K562 (cell line): ENCODE measurements around the gene BBOX1. TPM values are rescaled to one million over a fixed set of nuclear protein-coding genes. Genes with fewer than 3 reads are reported as not detected.

ENCODE experiments used
- ATAC-seq: fragments of 200-7000 bp; cut with Tn5 transposase; 3 replicates; pipeline ENCODE4 v1.9.1; 2020; ENCODE audit warnings: moderate library complexity
- BruUV-seq: library from RNA; stranded (reverse); fragments of 400-500 nt; replicated peaks from 2 replicates; lab custom pipeline; 2021; lab: Mats Ljungman, UMichigan
- CTCF ChIA-PET: fragments of 300-600 bp; formaldehyde crosslinking; extraction: SDS; loops from one replicate; lab custom pipeline; 2021; ENCODE audit warnings: low intra/inter-chr PET ratio; lab: Yijun Ruan, JAX
- POLR2A ChIA-PET: fragments of 300-600, 350-650 bp; sonication (Branson Sonifier 250); formaldehyde crosslinking; extraction: SDS; loops from one replicate; lab custom pipeline; 2021; ENCODE audit warnings: antibody characterized with exemption, inconsistent platforms; lab: Yijun Ruan, JAX
- DNase-seq, 4 experiments: peaks; one replicate each; pipeline versions ENCODE4 v3.0.0 to v3.0.0-alpha.2; 2011 to 2018; ENCODE audit warnings: low spot score in 3 of 4, mixed read lengths in 3 of 4; ENCODE audit errors: extremely low read depth in 1 of 4
- FAIRE-seq: peaks from 2 replicates; lab custom pipeline; 2011; peaks lifted over from hg19 to GRCh38; lab: Jason Lieb, UNC
- H2AFZ ChIP-seq: 2 replicates; pipeline ENCODE4 v1.6.0; 2011; ENCODE audit warnings: low read depth, low read length, control low read depth, inconsistent platforms
- H3K27ac ChIP-seq: fragments of 200-600 bp; 3 replicates; pipeline ENCODE4 v1.8.0; 2011; ENCODE audit warnings: low read depth, mild to moderate bottlenecking, control low read depth, inconsistent platforms, low read length, moderate library complexity, mixed read lengths; ENCODE audit errors: extremely low read depth
- H3K27me3 ChIP-seq, 2 experiments: fragments of 300-600 bp in 1 of 2; 2 replicates in 1 of 2; 3 replicates in 1 of 2; pipeline versions ENCODE4 v1.6.0 to v1.8.0; 2011; ENCODE audit warnings: inconsistent platforms in 2 of 2, low read length in 2 of 2, mild to moderate bottlenecking in 1 of 2, mixed read lengths in 1 of 2, moderate library complexity in 1 of 2; ENCODE audit not compliant: control insufficient read depth in 2 of 2, insufficient read depth in 2 of 2
- H3K36me3 ChIP-seq: fragments of 300-600 bp; 3 replicates; pipeline ENCODE4 v1.8.0; 2011; ENCODE audit warnings: mild to moderate bottlenecking, low read length, inconsistent platforms; ENCODE audit not compliant: control insufficient read depth, insufficient read depth
- H3K4me1 ChIP-seq, 2 experiments: fragments of 200-600 bp in 1 of 2; replicated peaks in 1 of 2; 2 replicates in 1 of 2; 3 replicates in 1 of 2; pipeline versions ENCODE4 v1.5.1 to v1.8.0; 2011; ENCODE audit warnings: inconsistent platforms in 2 of 2, low read length in 2 of 2, mild to moderate bottlenecking in 1 of 2, mixed read lengths in 1 of 2, moderate library complexity in 1 of 2; ENCODE audit not compliant: control insufficient read depth in 2 of 2, insufficient read depth in 2 of 2
- H3K4me2 ChIP-seq: 2 replicates; pipeline ENCODE4 v1.6.1; 2011; ENCODE audit warnings: low read length, control low read depth, inconsistent platforms, mixed read lengths; ENCODE audit not compliant: insufficient read depth
- H3K4me3 ChIP-seq: fragments of 200-600 bp; sonication (generic), shearing (Covaris generic); 2 replicates; pipeline ENCODE4 v1.5.1; 2016; ENCODE audit warnings: control low read depth, inconsistent platforms
- H3K79me2 ChIP-seq: fragments of 200-600 bp; 3 replicates; pipeline ENCODE4 v1.8.0; 2011; ENCODE audit warnings: low read length, inconsistent platforms; ENCODE audit not compliant: control insufficient read depth, insufficient read depth
- H3K9ac ChIP-seq, 2 experiments: 2 replicates each; pipeline versions ENCODE4 v1.6.0 to v1.6.1; 2011; ENCODE audit warnings: low read depth in 2 of 2, low read length in 2 of 2, control low read depth in 1 of 2, inconsistent platforms in 1 of 2, mild to moderate bottlenecking in 1 of 2, mixed read lengths in 1 of 2; ENCODE audit not compliant: insufficient read depth in 1 of 2
- H3K9me1 ChIP-seq: one replicate; pipeline ENCODE4 v1.6.0; 2011; ENCODE audit warnings: inconsistent platforms, mild to moderate bottlenecking, low read length, moderate library complexity; ENCODE audit not compliant: control insufficient read depth, insufficient read depth
- H3K9me3 ChIP-seq: replicated peaks from 2 replicates; pipeline ENCODE4 v1.5.1; 2011; ENCODE audit warnings: low read depth, low read length, inconsistent platforms; ENCODE audit not compliant: control insufficient read depth, insufficient read depth
- H4K20me1 ChIP-seq: replicated peaks from 2 replicates; pipeline ENCODE4 v1.6.1; 2011; ENCODE audit warnings: low read length, inconsistent platforms, mixed read lengths; ENCODE audit not compliant: control insufficient read depth, insufficient read depth
- HNRNPLL ChIP-seq: fragments of 200-400 bp; formaldehyde crosslinking; IDR thresholded peaks from 2 replicates; pipeline ENCODE4 v1.6.1; 2017; ENCODE audit warnings: low read length, low read depth, mild to moderate bottlenecking; ENCODE audit not compliant: poor library complexity, severe bottlenecking
- PHB ChIP-seq: fragments of 250-450 bp; sonication (Bioruptor Pico); IDR thresholded peaks from 2 replicates; pipeline ENCODE4 v1.5.0; 2021
- RUNX1 ChIP-seq: sonication (generic); IDR thresholded peaks from 2 replicates; pipeline ENCODE4 v1.6.1; 2016; ENCODE audit warnings: antibody characterized with exemption, low read depth
- SIRT6 ChIP-seq: IDR thresholded peaks from one replicate; pipeline ENCODE4 v1.6.1; 2012; ENCODE audit warnings: low read depth, mild to moderate bottlenecking, control low read depth, inconsistent platforms, low read length, moderate library complexity
- WGBS: fragments of 100-300 bp; shearing (Covaris generic); methylation state at CpG from one replicate; pipeline ENCODE4 v1.1.6; 2016; ENCODE audit warnings: low coverage, mixed read lengths; ENCODE audit not compliant: insufficient coverage; ENCODE audit errors: missing lambda C conversion rate; 5-methylcytosine and 5-hydroxymethylcytosine counted together
- in situ Hi-C: fragments of 300-500 bp; cut with MboI; formaldehyde crosslinking; loops from 4 replicates; pipeline ENCODE4 v1.15.0; 2018; ENCODE audit warnings: inconsistent platforms, mixed read lengths
- intact Hi-C: fragments of 100-400 bp; cut with micrococcal nuclease; formaldehyde crosslinking; loops from 2 replicates; pipeline ENCODE4 v1.14.2; 2022
- polyA plus RNA-seq, 8 experiments: library from polyadenylated mRNA; depleted of rRNA in 4 of 8; stranded (reverse) in 5 of 8; unstranded in 3 of 8; fragments of >200 nt; fragmentation: Nextera tagmentation in 2 of 8; fragmentation: Illumina TruSeq in 1 of 8; extraction: Ambion mirVana in 2 of 8; extraction: Trizol in 1 of 8; gene quantifications; 2 replicates each; pipeline versions ENCODE4 v1.2.1 to v1.2.3, GENCODE V29; 2011 to 2014; ENCODE audit warnings: inconsistent platforms in 1 of 8, missing spikeins in 1 of 8
- total RNA-seq, 7 experiments: library from RNA; depleted of rRNA in 6 of 7; stranded (reverse); fragments of >200 nt in 6 of 7; fragmentation: Illumina TruSeq in 2 of 7; extraction: Trizol in 2 of 7; gene quantifications; 2 replicates each; pipeline versions ENCODE4 v1.2.1 to v1.2.3, GENCODE V29; 2011 to 2021; ENCODE audit warnings: low replicate concordance in 1 of 7
- TF ChIP-seq, protein P1 (sequence below): sonication (generic); formaldehyde crosslinking; IDR thresholded peaks from 2 replicates; pipeline ENCODE4 v1.8.1; 2023; ENCODE audit warnings: mild to moderate bottlenecking, missing genetic modification reagents

Gene BBOX1
- total and polyA plus RNA-seq, 9 of the 15 experiments (the other 6 are each of a cell fraction or from before 2014, with no cell fraction given) = not detected

DNA sequence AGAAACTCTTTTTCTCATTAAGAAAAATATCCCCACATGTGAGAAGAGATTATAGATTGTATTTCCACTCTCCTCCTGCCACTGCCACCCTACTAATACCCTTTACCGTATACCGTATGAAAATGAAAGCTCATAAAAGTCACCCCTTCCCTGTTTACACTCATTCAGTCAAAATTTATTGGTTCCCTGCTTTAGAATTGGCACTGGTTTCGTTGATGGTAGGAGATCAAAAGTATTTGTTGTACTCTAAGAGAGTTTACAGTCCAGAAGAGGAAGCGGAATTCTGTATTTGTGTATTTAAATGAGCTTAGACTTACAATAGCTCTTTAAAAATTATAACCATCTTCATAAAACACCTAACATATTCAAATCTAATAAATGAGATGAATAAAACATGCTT lies 68.2 kb downstream of the BBOX1 start (continued):
- TF ChIP-seq, protein P1, sequence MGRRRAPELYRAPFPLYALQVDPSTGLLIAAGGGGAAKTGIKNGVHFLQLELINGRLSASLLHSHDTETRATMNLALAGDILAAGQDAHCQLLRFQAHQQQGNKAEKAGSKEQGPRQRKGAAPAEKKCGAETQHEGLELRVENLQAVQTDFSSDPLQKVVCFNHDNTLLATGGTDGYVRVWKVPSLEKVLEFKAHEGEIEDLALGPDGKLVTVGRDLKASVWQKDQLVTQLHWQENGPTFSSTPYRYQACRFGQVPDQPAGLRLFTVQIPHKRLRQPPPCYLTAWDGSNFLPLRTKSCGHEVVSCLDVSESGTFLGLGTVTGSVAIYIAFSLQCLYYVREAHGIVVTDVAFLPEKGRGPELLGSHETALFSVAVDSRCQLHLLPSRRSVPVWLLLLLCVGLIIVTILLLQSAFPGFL (CRISPR knock-in tag) = no peak
- no peak for TF ChIP-seq PHB (CRISPR knock-in tag)
- TF ChIP-seq, all 486 proteins: peak for 0

DNA sequence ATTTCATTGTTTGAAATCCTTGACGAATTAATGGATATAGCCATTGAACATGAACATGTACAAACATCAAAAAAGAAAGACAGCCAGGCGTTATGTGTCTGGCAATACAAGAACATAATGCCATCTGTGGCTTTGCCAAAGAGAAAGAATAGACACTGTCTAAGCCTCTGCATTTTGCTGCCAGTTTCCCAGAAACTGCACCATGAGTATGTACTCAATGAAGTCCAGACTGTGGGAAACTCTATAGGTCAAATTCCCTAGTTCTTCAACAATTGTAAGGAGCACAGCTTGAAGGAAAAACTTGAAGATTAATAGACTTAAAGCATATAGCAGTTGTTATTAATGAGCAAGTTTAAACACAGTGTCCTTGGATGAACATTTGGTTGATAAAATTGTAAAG lies 71.3 kb downstream of the BBOX1 start:
- H2AFZ ChIP-seq = no peak overlapping the region
- H3K9me1 ChIP-seq = no peaks in the 10 kb centered on the region
- H3K4me1 ChIP-seq = no peaks in the 10 kb centered on the region
- TF ChIP-seq RUNX1 = no peak
- TF ChIP-seq HNRNPLL = no peak
- TF ChIP-seq SIRT6 = no peak
- no peak overlapping the region for H3K4me3 ChIP-seq
- ChIA-PET POLR2A (interaction anchor here (0.7 kb wide), 1 partner anchor 1191 kb away, joined by 3 read pairs; no protein-coding TSS in a partner anchor), CTCF (no interaction called here)
- H3K36me3 ChIP-seq = no peaks in the 10 kb centered on the region
- FAIRE-seq (no peak), ATAC-seq (no peak), DNase-seq (no peak)
- H3K27me3 ChIP-seq = no peaks in the 10 kb centered on the region
- no peak overlapping the region for H3K9ac ChIP-seq
- no peaks in the 10 kb centered on the region for H4K20me1 ChIP-seq
- intact Hi-C loops = no loop called here
- no peaks in the 10 kb centered on the region; the same call in 1 of the 2 replicates for H3K9me3 ChIP-seq
- in situ Hi-C loops = no loop called here
- 4% methylated on average over 2 of the region's 2 CpGs for WGBS
- no peak overlapping the region for H3K4me2 ChIP-seq
- H3K79me2 ChIP-seq = no peaks in the 10 kb centered on the region
- no peak overlapping the region for H3K27ac ChIP-seq
- BruUV-seq = no TSS peak
